Pulmonary artery endothelial cell (primary cell): ENCODE measurements around the gene VCL. TPM values are rescaled to one million over a fixed set of nuclear protein-coding genes. Genes with fewer than 3 reads are reported as not detected.
"Not testable (repeated sequence)": the region's sequence is repeated elsewhere in the genome, so short reads cannot be mapped to it uniquely, and the experiment has no call there.

Experiments used
- DNase-seq: peaks from one replicate; pipeline ENCODE4 v3.0.0-alpha.2; 2011; ENCODE audit warnings: low read depth, low spot score
- total RNA-seq: library from RNA; depleted of rRNA; stranded (reverse); fragments of >200 nt; gene quantifications from 2 replicates; pipeline ENCODE4 v1.2.3, GENCODE V29; 2014

The VCL gene
- total RNA-seq: 169 and 184 TPM in 2 replicates

DNA sequence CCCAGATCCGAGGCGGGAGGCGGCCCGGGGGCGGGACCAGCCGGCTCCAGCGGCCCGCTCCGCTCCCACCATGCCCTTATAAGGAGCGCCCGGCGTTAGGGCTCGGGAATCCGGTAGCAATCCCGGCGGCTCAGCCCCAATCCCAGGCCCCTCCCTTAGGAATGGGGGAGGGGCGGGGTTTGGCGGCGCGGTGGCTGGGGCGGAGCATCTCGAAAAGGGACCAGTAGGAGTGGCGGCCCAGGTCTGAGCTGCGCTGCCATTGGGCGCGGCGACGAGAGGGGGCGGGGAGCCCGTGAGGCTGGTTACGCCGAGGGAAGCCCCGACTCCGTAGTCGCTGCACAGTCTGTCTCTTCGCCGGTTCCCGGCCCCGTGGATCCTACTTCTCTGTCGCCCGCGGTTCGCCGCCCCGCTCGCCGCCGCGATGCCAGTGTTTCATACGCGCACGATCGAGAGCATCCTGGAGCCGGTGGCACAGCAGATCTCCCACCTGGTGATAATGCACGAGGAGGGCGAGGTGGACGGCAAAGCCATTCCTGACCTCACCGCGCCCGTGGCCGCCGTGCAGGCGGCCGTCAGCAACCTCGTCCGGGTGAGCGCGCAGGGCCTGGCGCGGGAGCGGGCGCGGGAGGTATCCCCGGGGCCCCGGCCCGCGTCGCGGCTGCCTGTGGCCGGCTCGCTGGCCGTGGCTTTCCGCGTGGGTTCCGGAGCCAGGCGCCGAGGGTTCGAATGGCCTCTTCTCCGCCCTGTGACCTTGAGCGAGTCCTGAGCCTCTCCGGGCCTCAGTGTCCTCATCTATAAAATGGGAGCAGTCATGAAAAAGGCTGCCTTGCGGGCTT lies at the start of gene VCL:
Gene VCL (plus strand): TSS at position 330 of the 836 bp plus-strand sequence. CDS start 92 bp downstream, at position 422.
- DNase-seq: peak; percentile 93

DNA sequence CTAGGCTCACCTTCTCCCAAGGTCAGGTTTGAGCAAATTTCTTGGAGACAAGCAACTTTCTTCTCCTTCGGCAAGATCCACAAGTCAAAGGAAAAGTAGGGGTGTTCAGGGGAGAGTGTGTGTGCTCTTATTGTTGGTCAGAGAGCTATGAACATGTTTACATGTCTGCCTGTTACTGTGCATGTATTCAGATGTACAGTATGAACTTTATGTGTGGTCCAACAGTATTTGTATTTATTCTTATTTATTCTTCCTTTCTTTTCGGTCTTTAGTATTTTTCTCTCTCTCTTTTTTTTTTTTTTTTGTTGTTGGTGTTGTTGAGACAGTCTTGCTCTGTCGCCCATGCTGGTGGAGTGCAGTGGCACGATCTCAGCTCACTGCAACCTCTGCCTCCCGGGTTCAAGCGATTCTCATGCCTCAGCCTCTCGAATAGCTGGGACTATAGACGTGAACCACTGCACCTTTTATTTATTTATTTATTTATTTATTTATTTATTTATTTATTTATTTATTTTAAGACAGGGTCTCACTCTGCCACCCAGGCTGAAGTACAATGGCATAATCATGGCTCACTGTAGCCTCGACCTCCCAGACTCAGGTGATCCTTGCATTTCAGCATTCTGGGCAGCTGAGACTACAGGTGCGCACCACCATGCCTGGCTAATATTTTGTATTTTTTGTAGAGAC lies 48.8 kb upstream of the VCL start:
- DNase-seq: no peak

DNA sequence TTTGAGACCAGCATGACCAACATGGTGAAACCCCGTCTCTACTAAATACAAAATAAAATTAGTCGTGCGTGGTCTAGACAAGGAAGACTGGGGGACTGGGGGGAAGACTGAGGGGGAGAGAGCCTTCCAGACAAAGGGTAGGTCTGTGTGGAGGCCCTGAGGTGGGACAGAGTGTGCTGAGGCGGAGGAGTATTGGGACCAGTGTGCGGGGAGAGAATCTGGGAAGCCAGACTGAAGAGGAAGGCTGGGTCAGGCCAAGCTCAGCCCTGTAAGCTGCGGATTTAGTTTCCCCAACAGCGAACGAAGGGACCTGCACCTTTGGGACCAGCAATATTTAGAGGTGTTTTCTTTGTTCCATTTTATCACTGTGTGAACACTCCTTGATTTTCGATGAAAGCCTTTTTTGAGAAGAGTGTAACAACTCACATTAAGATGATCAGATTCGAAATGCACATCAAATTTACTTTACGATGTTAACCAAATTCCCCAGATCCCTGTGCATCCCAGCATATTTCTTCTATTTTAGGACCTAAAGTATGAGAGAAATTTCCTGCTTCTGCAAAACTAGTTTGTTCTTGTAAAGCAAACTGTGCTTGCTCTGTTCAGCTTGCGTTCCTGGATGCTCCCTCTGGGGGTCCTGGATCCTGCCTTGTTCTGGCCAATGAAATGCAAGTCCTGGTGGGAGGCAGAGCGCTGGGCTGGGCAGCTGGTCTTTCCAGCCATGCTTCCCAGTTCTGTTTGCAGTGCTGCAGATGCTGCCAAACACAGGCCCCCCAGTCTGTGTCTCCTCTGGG lies 47.6 kb upstream of the VCL start:
- no peak for DNase-seq

DNA sequence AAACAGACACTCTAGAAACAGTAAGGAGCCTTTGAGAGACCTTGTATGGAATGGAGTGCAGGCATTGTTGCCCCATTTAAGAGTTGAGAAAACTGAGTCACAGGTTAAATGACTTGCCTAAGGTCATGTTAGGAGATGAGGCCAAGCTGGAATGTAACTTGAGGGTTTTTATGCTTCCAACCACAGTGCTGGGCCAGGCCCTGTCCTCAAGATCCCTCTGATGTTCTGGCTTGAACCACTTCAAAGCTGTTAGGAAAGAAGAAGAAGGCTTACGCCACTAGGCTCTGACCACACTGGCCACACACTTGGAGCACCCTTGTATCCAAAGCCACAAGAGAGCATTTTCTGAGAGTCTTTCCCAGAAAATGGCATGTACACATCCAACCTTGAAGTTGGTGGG lies 44.3 kb upstream of the VCL start:
- no peak for DNase-seq

DNA sequence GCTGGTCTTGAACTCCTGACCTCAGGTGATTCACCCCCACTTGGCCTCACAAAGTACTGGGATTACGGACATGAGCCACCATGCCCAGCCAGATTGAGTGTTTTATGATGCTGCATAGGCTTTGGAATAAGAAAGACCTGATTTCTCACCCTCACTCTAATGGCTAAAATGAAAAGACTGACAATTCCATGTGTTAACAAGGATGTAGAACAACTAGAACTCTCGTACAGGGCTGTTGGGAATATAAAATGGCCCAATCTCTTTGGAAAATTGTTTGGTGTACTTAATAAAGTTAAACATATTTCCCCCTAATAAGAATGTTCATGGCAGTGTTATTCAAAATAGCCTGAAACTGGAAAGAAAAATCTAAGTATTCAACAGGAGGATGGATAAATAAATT lies 43.2 kb upstream of the VCL start:
- no peak for DNase-seq

DNA sequence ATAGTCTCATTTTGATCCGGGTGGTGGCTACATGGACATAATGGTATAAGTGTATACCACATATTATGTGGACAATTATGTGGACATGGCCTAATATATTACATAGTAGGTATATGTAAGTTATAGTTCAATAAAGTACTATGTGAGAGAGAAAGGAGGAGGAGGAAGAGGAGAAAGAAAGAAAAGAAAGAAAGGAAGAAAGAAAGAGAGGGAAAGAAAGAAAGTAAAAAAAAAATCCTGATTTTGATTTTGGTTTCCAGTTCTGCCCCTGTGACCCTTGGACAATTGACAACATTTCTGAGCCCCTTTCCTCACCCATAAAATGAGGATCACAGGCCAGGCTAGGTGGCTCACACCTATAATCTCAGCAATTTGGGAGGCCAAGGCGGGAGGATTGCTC lies 42.2 kb upstream of the VCL start:
- DNase-seq: no peak

DNA sequence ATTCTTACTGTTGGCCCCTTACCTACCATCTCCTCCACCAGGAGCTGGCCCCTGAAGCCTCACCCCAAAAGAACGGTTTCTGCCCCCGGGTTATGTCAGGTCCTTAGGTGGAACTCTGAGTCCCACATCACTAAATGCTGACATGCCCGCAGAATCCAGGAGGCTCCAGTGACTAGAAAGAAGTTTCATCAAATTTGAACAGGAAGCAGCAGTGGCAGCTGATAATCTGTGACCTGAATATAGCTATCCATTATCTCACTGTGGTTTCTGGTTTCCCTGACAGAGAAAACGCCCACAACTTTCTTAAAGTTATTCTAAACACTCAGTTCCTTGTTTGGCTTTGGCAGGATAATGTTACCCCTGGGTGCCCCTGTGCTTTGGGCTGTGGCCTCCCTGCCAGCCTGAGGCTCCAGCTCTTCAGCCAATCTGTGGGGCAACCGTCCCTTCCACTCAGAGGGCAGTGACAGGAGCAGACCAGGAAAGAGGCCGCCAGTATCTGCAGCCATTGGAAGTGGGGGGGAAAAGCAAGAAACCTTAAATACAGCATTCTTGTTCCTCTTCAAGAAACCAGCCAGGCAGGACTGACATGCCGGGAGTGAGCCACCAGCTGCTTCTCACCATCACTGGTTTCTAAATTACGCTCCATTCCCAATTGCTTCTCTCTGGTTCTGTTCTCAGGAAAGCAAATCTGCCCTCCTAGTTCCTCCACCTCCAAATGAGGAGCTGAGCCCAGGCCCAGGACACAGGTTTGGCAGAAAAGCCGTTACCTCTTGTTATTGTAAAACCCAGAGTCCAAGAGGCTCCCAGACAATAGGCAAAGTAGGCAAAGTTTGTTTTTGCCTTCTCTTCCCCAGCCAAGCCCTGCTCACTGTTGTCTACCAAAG lies 41.2 kb upstream of the VCL start:
- no peak for DNase-seq

DNA sequence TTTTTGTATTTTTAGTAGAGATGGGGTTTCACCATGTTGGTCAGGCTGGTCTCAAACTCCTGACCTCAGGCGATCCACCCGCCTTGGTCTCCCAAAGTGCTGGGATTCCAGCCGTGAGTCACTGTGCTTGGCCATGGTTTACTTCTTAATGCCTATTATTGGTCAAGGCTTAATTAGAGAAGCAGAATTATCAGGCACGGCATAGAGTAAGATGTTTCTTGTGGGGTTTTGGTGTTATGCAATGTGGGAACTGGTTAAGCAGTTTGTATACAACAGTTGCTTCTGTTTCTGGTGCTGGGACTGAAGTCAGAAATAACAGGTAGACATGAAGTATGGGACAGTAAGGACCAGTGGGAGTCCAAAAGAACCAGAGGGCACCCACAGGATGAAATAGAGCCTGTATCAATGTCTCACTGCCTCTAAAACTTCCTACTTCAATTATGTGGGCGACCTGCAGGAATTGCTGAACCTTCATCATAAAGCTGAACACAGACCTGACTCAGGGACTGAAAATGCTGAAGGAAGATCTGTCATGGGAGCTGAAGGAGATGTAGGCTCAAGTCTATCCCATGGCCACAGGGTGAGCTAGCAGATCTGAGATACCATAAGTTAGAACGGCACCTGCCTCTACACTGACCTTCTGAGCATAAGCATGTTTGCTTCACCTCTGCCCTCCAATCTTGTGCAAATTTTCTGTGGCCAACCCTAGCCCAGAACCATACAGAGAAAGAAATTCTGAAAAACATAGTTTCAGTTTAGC lies 38.3 kb upstream of the VCL start:
- DNase-seq: no peak

DNA sequence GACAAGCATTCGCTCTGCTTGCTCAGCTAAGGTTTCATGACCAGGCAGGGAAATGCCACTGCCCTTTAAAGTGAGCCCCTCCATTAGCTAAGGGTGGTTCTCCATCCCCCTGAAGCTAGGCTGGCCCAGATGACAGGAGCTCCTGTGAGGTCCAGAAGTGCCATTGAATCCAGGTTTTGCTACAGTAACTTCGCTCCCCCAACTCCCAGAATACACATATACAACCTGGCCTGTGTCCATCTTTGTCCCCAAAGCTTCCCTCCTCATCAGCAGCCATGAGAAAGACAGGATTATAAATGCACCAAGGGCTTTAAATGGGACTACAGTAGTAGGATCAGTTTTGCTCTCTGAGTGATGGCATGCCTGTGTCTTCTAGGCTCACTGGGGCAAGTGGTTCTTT lies 35.5 kb upstream of the VCL start:
- no peak for DNase-seq

DNA sequence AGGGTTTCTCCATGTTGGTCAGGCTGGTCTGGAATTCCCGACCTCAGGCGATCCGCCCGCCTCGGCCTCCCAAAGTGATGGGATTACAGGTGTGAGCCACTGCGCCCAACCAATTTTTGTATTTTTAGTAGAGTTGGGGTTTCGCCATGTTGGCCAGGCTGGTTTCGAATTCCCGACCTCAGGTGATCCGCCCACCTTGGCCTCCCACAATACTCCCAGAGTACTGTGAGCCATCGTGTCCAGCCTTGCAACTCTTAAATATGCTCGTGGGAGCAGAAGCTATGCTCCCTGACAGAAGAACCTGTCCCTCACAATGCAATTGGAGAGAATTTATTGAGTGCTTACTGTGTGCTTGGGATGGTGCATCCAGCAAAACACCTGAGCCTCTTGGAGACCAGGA lies 34.4 kb upstream of the VCL start:
- not testable (repeated sequence) for DNase-seq

DNA sequence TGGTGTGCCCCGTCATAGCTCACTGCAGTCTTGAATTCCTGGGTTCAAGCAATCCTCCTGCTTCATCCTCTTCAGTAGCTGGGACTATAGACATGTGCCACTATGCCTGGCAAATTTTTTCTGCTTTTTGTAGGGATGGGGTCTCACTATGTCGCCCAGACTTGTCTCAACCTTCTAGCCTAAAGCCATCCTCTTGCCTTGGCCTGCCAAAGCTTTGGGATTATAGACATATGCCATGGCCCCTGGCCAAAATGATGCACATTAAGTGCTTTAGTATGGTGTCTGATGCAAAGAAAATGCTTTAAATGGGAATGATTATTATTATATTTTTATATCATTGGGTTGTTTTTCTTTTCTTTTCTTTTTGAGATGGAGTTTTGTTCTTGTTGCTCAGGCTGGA lies 33.2 kb upstream of the VCL start:
- DNase-seq: no peak

DNA sequence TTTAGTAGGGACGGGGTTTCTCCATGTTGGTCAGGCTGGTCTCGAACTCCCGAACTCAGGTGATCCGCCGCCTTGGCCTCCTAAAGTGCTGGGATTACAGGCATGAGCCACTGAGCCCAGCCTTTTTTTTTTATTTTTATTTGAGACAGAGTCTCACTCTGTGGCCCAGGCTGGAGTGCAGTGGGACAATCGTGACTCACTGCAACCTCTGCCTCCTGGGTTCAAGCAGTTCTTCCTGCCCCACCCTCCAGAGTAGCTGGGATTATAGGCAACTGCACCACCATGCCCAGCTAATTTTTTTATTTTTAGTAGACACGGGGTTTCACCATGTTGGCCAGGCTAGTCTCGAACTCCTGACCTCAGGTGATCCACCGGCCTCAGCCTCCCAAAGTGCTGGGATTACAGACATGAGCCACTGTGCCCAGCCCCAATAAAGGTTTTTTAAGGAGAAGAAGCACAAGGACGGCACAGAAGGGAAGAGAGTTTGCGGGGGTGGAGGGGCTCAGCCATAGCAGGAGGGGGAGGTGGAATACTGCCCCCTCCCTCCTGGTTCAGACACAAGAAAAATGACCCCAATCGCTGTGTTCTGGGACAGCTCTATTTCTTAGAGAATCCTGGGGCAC lies 32.5 kb upstream of the VCL start:
- not testable (repeated sequence) for DNase-seq

DNA sequence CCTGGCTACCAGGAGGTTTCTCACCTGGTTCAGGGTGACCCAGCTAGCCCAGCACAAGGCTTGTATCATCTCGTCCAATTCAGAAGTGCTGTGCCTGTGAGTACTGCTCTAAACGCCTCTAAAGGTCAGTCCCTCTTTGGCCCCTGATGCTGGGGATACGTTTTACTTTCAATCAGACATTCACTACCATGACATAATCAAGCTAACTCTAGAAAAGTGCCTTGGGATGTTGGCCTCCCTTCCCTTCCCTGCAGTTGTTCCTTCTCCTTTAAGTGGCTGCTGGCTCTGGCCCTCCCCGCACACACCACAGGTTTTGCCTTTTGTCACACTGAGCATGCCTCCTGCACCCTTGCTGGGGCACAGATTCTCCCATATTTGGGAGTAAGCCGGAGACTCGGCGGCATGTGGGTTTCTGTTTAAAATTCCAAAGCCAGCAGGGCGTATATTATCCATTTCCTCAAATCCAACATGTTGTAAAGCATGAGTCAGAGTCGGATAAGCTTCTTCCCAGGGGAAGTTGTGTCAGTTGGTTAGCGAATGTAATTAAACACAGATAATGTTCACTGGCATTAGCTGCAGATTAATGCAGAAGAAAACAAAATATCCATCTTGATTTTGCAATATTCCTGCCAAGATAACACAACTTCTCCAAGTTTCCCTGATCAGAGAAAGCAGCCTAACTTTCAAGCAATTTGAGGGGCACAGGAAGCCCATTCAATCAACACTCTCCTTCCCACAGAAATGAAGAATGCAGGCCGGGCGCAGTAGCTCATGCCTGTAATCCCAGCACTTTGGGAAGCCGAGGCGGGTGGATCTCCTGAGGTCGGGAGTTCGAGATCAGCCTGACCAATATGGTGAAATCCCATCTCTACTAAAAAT lies 31.8 kb upstream of the VCL start:
- peak; percentile 81 for DNase-seq

DNA sequence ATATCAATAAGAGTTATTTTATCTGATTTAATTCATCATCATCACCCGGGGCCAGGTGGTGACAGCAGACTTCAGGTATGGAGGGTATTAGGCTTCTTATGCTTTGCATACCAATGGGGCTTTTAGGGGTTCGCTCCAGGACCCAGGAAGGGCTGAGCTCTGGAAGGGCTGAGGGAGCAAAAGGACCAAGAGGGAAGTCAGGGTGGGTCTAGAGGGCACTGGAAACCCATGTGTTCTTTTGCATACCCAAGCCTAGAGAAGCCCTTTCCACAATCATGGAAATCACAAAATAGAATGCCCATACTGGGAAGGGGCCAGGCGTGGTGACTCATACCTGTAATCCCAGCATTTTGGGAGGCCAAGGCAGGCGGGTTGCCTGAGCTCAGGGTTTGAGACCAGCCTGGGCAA lies 30.9 kb upstream of the VCL start:
- no peak for DNase-seq

DNA sequence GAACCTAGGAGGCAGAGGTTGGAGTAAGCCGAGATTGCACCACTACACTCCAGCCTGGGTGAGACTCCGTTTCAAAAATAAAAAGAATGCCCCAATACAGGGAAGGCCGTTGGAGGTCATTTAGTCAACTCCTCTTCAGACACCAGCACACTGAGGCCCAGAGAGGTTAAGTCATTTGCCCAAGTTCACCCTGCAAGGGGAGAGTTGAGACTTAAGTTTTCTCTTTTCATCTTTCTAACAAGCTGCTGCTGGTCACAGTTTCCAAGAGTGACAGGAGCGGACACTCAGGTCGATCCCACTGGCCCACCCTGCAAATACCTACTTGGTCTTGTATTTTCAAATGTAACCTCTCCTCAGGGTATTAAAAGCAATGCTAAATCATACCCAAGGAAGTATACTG lies 30.4 kb upstream of the VCL start:
- no peak for DNase-seq

DNA sequence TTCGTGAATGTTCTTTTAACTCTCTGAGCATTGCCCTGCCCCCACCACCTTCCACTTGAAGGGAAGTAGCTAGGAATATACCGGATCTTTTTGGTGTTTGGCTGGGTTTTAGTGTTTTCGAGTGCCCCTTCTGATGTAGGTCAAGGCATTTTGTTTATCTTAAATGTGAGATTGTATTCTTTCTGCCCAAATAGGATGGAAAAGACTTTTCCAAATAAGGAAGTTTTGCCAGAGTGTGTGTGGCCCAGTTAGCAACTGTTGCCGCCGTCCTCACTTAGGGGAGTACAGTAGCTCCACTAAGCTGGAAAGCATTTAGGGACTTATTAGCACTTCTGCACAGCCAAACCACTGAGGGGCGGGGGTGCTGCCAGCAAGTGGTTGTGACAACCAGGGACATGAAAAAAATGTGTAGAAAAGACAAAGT lies 29.8 kb upstream of the VCL start:
- peak; percentile 11 for DNase-seq

DNA sequence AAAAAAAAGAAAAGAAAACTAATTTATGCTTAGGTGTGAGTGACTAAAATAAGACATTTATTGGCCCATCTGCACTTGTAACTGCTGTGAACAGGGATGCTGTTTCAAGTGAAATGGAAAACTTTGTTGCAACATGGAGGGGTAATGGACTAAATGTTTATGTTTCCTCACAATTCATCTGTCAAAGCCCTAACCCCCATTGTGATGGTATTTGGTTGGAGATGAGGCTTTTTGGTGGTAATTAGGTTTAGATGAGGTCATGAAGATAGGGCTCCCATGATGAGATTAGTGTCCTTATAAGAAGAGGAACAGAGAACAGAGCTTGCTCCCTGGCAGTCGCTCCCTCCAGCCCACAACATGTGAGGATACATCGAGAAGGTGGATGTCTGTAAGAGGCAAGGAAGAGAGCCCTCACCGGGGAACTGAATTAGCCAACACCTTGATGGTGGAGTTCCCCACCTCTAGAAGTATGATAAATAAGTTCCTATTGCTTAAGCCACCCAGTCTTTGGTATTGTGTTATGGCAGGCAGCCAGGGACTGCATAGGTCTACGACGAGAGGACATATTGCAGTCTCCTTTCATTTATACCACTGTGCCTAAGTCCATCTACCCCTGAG lies 28.6 kb upstream of the VCL start:
- DNase-seq: no peak

DNA sequence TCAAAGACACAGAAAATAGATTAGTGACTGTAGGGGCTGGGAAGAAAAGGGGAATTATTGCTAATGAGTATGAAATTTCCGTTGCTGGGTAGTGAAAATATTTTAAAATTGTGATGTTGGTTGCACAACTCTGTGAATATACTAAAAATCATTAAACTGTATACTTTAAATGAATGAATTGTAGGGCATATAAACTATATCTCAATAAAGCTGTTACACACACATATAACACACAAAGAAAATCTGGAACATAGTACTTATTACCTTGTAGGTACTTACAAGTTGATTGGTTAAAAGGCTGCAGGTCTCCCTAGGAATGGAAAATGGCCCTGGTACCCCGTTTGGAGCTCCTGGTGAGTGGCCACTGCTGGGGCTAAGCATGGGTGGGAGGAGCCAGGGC lies 27.1 kb upstream of the VCL start:
- DNase-seq: no peak
